ENCODE results near the gene NECAB2.

DNA sequence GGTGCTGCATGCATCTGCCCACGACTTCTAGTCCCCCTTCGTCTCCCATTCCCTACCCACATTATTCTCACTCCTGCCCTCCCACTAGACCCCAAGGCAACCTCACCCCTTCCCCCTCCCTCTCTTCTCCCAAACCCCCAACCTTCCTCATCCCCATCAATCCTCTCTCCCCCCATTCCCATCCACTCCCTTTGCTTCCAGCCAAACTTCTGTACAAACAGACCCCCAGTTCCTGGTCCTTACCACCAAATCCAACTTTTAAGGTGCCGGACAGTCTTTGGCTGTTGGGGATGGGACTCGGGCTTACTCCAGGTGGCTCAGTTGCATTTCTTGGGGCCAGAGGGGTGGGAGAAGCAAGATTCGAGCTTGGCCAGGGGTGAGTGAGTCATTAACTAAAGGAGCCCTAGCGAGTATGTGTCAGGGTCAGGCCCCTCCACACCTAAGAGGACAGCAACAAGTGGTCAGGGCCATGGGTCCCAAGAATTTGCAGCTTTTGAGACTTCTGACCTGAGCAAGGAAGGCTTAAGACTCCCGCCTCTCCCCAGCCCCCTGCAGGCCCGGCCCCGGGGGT lies 74.3 kb downstream of the NECAB2 start, which contains the start of gene SLC38A8:
- no peak for TF ChIP-seq POLR2A (IDR thresholded peaks at IDR 0.05)
- TF ChIP-seq, protein P1, sequence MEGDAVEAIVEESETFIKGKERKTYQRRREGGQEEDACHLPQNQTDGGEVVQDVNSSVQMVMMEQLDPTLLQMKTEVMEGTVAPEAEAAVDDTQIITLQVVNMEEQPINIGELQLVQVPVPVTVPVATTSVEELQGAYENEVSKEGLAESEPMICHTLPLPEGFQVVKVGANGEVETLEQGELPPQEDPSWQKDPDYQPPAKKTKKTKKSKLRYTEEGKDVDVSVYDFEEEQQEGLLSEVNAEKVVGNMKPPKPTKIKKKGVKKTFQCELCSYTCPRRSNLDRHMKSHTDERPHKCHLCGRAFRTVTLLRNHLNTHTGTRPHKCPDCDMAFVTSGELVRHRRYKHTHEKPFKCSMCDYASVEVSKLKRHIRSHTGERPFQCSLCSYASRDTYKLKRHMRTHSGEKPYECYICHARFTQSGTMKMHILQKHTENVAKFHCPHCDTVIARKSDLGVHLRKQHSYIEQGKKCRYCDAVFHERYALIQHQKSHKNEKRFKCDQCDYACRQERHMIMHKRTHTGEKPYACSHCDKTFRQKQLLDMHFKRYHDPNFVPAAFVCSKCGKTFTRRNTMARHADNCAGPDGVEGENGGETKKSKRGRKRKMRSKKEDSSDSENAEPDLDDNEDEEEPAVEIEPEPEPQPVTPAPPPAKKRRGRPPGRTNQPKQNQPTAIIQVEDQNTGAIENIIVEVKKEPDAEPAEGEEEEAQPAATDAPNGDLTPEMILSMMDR (IDR thresholded peaks at IDR 0.05 in 4 of 5, conservative IDR thresholded peaks at IDR 0.05 in 1 of 5) = no peak
